Duodenal mucosa (tissue), 2 donors: ENCODE data around the gene RASAL1.

ENCODE experiments used
- H3K27ac ChIP-seq: one replicate; pipeline ENCODE4 v1.7.0; 2013; ENCODE audit warnings: low read depth, low read length
- H3K27me3 ChIP-seq, 2 donors: one replicate each; pipeline ENCODE4 v1.7.0; 2013; ENCODE audit warnings: low read length in 2 of 2, control low read depth in 1 of 2; ENCODE audit not compliant: insufficient read depth in 2 of 2, control insufficient read depth in 1 of 2
- H3K36me3 ChIP-seq, 2 donors: one replicate each; pipeline ENCODE4 v1.7.0; 2013; ENCODE audit warnings: low read length in 2 of 2, control low read depth in 1 of 2; ENCODE audit not compliant: insufficient read depth in 2 of 2, control insufficient read depth in 1 of 2
- H3K4me1 ChIP-seq, 2 donors: one replicate each; pipeline ENCODE4 v1.7.0; 2013; ENCODE audit warnings: low read length in 2 of 2, control low read depth in 1 of 2; ENCODE audit not compliant: insufficient read depth in 2 of 2, control insufficient read depth in 1 of 2
- H3K4me3 ChIP-seq, 2 donors: one replicate each; pipeline ENCODE4 v1.7.0; 2013; ENCODE audit warnings: low read length in 2 of 2, low read depth in 1 of 2
- H3K9ac ChIP-seq, 2 donors: one replicate each; pipeline ENCODE4 v1.7.0; 2013; ENCODE audit warnings: low read length in 2 of 2, low read depth in 1 of 2
- H3K9me3 ChIP-seq, 2 donors: one replicate each; pipeline ENCODE4 v1.7.0; 2013; ENCODE audit warnings: low read length in 2 of 2, control low read depth in 1 of 2; ENCODE audit not compliant: control insufficient read depth in 1 of 2

Gene RASAL1

DNA sequence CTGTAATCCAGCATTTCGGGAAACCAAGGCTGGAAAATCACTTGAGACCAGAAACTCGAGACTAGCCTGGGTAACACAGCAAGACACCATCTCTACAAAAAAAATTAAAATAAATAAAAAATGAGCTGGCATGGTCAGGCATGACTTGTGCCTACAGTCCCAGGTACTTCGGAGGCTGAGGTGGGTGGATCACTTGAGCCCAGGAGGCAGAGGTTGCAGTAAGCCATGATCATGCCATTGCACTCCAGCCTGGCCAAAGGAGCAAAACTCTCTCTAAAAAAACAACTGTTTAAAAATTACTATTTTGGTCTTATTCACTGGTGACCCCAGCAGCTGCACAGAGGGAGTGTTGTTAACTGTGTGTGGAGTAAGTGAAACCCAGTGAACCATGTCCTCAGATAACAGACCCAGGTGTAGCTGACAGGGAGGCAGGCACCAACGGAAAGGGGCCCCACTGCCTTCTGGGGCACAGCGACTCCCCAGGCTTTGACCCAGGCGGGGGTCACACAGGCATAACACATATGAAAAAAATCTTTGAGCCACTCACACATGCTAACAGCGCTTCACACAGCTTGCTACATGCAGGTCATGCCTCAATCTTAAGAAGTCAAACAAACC is 37.6 kb upstream of the RASAL1 start:
- Histone ChIP-seq H3K9ac (no peak overlapping the region), H3K4me3 (no peak overlapping the region), H3K9me3 (no peaks in the 10 kb centered on the region), H3K4me1 (no peaks in the 10 kb centered on the region), H3K36me3 (peaks cover 60 to 87% of the 10 kb centered on the region in 2 donors), H3K27me3 (no peaks in the 10 kb centered on the region), H3K27ac (no peak overlapping the region)

DNA sequence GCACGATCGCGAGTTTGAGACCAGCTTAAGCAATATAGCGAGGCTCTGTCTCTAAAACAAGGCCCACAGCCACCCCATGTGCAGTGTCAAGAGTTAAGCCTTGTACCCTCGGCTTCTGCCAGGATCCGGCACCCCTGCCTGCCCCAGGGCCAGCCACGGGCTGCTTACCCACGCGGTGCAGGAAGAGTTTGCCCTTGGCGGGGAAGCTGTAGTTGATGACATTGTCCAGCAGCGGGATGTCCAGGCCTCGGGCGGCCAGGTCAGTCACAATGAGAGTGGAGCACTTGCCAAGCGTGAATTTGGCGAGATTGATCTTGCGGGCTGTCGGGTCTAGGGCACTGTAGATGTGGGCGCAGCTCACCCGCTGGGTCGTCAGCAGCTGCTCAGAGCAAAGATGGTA is 36.6 kb upstream of the RASAL1 start:
- Histone ChIP-seq H3K4me3 (no peak overlapping the region), H3K9ac (no peak overlapping the region), H3K36me3 (peaks cover 54 to 84% of the 10 kb centered on the region in 2 donors), H3K4me1 (no peaks in the 10 kb centered on the region), H3K27ac (no peak overlapping the region), H3K9me3 (no peaks in the 10 kb centered on the region), H3K27me3 (no peaks in the 10 kb centered on the region)

DNA sequence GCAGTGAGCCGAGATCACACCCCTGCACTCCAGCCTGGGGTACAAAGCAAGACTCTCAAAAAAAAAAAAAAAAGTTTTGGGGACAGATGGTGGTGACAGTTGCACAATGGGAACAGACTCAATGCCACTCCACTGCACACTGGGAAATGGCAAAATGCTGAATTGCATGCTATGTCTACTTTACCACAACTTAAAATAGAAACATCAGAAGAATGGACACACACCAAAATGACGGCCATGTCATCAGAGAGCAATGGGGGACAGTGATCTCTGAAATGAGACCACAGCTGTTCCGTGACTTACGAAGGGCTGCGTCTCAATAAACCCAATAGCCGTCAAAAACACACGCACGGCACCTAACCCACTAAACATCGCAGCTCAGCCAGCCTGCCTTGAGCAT is 36.0 kb upstream of the RASAL1 start:
- Histone ChIP-seq H3K9ac (no peak overlapping the region), H3K27me3 (no peaks in the 10 kb centered on the region), H3K36me3 (peaks cover 47 to 84% of the 10 kb centered on the region in 2 donors), H3K9me3 (no peaks in the 10 kb centered on the region), H3K4me1 (no peaks in the 10 kb centered on the region), H3K4me3 (no peak overlapping the region), H3K27ac (no peak overlapping the region)

DNA sequence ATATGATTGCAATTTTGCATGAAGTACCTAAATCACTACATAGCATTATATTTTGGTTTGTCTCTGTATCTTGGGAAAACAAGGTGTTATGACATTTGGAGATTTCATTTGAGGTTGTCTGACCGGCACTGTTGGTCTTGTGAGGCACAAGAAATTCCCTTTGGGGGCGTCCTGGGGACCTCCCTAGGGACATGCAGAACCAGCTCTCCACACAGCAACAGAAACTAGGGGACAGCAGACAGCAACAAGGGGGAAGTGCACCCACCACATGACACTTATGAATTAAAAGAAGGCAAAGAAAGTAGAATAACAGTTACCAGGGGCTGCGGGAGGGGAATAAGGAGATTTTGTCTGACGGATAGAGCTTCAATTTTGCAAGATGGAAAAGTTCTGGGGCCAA is 35.4 kb upstream of the RASAL1 start:
- no peaks in the 10 kb centered on the region for H3K27me3 ChIP-seq
- peaks cover 47 to 87% of the 10 kb centered on the region in 2 donors for H3K36me3 ChIP-seq
- H3K9me3 ChIP-seq, result no peaks in the 10 kb centered on the region

DNA sequence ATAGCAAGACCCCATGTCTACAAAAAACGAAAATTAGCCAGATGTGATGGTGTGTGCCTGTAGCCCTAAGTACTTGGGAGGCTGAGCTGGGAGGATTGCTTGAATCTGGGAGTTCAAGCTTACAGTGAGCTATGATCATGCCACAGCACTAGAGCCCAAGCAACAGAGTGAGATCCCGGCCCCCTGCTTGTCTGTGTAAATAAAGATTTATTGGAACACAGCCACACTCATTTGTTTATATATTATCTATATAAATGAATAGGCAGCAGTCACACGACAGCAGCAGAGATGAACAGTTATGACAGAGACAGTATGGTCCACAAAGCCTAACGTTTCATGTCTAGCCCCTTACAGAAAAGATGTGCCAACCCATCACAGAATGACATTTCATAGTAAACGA is 34.9 kb upstream of the RASAL1 start:
- no peak overlapping the region for H3K9ac ChIP-seq
- no peak overlapping the region for H3K27ac ChIP-seq
- H3K4me1 ChIP-seq, result no peaks in the 10 kb centered on the region
- no peaks in the 10 kb centered on the region for H3K27me3 ChIP-seq
- peaks cover 47 to 92% of the 10 kb centered on the region in 2 donors for H3K36me3 ChIP-seq
- no peaks in the 10 kb centered on the region for H3K9me3 ChIP-seq
- no peak overlapping the region for H3K4me3 ChIP-seq

More for the DNA sequence above, 35.4 kb upstream of the RASAL1 start:
- no peak overlapping the region for H3K27ac ChIP-seq
- no peak overlapping the region for H3K9ac ChIP-seq
- no peak overlapping the region for H3K4me3 ChIP-seq
- H3K4me1 ChIP-seq, result no peaks in the 10 kb centered on the region

DNA sequence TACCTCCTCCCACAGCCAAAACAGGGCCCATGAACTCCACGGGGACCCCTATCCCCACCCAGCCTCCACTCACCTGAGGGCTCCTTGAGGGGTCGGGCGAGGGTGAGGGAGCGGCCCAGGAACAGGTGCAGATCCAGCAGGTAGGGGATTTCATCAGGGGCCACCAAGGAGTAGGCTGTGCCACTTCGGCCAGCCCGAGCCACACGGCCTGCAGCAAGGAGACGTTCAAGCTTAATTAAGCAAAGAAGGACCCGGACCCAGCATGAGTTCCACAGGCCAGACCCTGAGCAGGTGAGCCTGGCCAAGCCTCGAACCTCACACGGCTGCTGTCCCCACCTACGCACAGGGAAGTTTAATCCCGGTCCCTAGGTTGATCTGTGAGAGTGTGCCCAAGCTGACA is 34.1 kb upstream of the RASAL1 start:
- H3K4me1 ChIP-seq, result no peaks in the 10 kb centered on the region
- no peak overlapping the region for H3K27ac ChIP-seq
- peaks cover 52 to 95% of the 10 kb centered on the region in 2 donors for H3K36me3 ChIP-seq
- H3K9me3 ChIP-seq, result no peaks in the 10 kb centered on the region
- H3K27me3 ChIP-seq, result no peaks in the 10 kb centered on the region
- H3K9ac ChIP-seq, result no peak overlapping the region
- no peak overlapping the region for H3K4me3 ChIP-seq

DNA sequence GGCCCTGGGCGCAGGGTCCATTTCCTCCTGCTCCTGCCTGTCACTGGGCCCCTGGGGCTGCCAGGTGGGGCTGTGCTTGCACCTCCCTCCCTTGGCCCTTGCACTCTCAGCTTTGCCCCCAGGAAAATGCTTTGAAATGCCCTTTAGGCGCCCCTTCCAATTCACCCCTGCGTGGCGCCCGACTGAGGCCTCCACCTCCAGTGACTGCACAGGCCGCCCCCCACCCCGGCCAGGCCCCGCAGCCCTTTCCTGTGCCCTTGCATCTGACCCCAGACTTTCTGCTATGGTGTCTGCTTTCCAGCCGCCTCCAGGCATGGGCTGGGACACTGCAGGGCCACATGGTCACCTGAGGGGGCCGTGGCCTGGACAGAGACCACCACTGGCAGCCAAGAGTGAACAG is 32.3 kb upstream of the RASAL1 start:
- no peaks in the 10 kb centered on the region for H3K9me3 ChIP-seq

DNA sequence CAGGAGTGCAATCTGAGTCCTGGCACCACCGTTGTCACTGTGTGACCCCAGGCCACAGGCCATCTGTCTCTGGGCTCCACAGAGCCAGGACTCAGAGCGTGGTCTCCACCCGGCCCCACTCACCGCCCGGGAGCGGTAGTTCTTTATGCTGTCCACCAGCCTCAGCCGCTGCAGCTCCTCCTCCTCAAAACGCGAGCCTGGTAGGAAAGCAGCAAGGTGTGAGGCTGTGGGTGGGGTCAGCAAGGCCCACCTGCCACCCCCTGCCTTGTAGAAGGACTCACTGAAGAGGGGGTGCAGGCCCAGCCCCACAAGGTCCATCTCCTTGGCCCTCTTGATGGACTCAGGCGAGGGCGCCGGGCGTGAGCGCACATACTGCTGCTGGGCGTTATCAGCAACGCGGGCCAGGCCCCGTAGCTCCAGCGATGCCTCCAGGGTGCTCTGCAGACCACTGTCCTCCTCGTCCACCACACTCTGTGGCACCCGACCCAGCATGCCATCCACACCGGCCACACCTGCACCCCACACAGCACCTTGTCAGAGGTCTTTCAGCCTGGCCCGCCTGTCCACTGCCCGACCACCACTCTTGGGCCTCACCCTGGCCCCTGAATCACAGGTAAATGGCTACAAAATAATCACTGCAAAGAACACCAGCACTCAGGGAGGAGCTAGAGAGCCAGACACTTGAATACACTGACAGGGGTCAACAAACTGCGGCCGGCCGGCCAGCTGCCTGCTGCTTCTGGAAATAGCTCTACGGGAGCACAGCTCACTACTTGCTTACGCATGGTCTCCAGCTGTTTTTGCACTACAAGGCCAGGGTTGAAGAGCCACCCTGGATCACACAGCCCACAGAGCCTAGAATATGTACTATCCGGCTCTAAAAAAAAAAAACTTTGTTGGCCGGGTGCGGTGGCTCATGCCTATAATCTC is 30.2 kb upstream of the RASAL1 start:
- Histone ChIP-seq H3K27me3 (no peaks in the 10 kb centered on the region), H3K4me3 (no peak overlapping the region), H3K4me1 (no peaks in the 10 kb centered on the region), H3K9me3 (no peaks in the 10 kb centered on the region), H3K9ac (no peak overlapping the region), H3K36me3 (peaks cover 39 to 89% of the 10 kb centered on the region in 2 donors), H3K27ac (no peak overlapping the region)

More for the DNA sequence above, 32.3 kb upstream of the RASAL1 start:
- Histone ChIP-seq H3K9ac (no peak overlapping the region), H3K4me3 (no peak overlapping the region), H3K27me3 (no peaks in the 10 kb centered on the region), H3K4me1 (no peaks in the 10 kb centered on the region), H3K27ac (no peak overlapping the region), H3K36me3 (peaks cover 47 to 92% of the 10 kb centered on the region in 2 donors)

DNA sequence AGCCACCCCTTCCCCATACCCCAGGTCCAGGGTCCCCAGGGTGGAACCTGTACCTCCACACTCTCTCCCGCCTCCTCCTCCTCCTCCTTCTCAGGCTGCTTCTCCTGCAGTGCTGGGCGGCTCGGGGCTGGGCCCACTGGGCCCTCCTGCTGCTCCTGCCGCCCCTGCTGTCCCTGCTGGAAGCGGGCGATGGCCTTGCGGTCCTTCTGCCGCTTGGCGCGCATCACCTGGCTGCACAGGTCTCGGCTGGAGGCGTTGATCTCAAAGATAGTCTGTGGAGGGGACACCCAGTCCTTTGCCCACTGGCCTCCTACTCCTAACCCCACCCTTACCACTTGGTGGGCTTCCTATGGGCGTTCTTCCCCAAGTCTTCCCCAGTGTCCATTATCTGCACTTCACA is 28.5 kb upstream of the RASAL1 start:
- H3K27ac ChIP-seq, result no peak overlapping the region

DNA sequence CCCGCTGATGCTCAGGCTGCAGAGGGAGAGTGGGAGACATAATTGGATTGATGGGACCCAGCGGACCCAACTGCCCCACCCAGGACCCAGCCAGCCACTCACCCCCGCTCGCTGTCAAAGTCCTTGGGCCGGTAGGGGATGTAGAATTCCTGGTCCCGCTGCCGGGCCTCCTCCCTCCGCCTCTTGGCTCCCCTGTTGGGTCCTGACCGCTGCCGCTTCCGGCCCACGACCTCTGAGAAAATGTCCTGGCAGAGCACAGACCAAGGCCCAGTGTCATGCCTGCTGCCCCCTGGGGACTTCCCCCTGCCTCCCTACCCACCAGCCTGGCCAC is 27.4 kb upstream of the RASAL1 start:
- no peak overlapping the region for H3K27ac ChIP-seq
- no peaks in the 10 kb centered on the region for H3K9me3 ChIP-seq

More for the DNA sequence above, 28.5 kb upstream of the RASAL1 start:
- H3K27me3 ChIP-seq, result no peaks in the 10 kb centered on the region
- H3K9me3 ChIP-seq, result no peaks in the 10 kb centered on the region
- no peaks in the 10 kb centered on the region for H3K4me1 ChIP-seq
- H3K36me3 ChIP-seq, result peaks cover 45 to 88% of the 10 kb centered on the region in 2 donors
- H3K4me3 ChIP-seq, result no peak overlapping the region
- no peak overlapping the region for H3K9ac ChIP-seq

More for the DNA sequence above, 27.4 kb upstream of the RASAL1 start:
- peaks cover 40 to 87% of the 10 kb centered on the region in 2 donors for H3K36me3 ChIP-seq
- H3K27me3 ChIP-seq, result no peaks in the 10 kb centered on the region
- no peak overlapping the region for H3K9ac ChIP-seq
- no peaks in the 10 kb centered on the region for H3K4me1 ChIP-seq
- no peak overlapping the region for H3K4me3 ChIP-seq
